Measurements from ENCODE around the gene TRIM14. TPM values are rescaled to one million over a fixed set of nuclear protein-coding genes. Genes with fewer than 3 reads are reported as not detected.
A peak's percentile ranks its signal among the peaks of the same experiment; 100 is the strongest.

The TRIM14 gene
- total and polyA plus RNA-seq, 2 of the 13 experiments (the other 11 are each of a cell fraction or from before 2014, with no cell fraction given) = 9.2 to 13.0 TPM

DNA sequence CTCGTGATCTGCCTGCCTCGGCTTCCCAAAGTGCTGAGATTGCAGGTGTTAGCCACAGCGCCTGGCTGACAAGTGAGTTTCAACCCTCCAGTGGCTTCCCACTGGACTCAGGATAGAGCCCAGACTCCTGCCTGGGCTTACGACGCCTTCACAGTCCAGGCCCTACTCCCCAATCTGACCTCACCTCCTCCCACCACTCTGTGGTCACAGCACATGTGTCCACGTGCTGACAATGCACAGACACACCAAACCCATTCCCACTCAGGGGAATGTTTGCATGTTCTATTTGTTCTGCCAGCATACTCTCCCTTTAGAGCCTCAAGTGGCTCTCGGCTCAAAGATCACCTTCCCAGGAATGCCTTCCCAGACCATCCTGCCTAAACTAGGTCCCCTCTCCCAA lies 31.1 kb upstream of the TRIM14 start (continued):
- TF ChIP-seq, protein P1, sequence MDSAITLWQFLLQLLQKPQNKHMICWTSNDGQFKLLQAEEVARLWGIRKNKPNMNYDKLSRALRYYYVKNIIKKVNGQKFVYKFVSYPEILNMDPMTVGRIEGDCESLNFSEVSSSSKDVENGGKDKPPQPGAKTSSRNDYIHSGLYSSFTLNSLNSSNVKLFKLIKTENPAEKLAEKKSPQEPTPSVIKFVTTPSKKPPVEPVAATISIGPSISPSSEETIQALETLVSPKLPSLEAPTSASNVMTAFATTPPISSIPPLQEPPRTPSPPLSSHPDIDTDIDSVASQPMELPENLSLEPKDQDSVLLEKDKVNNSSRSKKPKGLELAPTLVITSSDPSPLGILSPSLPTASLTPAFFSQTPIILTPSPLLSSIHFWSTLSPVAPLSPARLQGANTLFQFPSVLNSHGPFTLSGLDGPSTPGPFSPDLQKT (CRISPR knock-in tag; IDR thresholded peaks at IDR 0.05; ENCODE audit: borderline replicate concordance) = no peak
- TF ChIP-seq KLF12 (CRISPR knock-in tag; IDR thresholded peaks at IDR 0.05; ENCODE audit: borderline replicate concordance) (no peak), ZBTB1 (CRISPR knock-in tag; IDR thresholded peaks at IDR 0.05; ENCODE audit: borderline replicate concordance) (no peak), TAF15 (IDR thresholded peaks at IDR 0.05; ENCODE audit: low read depth, low read length, poor library complexity, severe bottlenecking) (no peak), ZNF780A (CRISPR knock-in tag; IDR thresholded peaks at IDR 0.05) (peak; percentile 87), ZNF256 (CRISPR knock-in tag; conservative IDR thresholded peaks at IDR 0.05) (no peak; the same call in 1 of the 2 replicates), EEA1 (CRISPR knock-in tag; IDR thresholded peaks at IDR 0.05; ENCODE audit: borderline replicate concordance) (no peak), KLF16 (CRISPR knock-in tag; IDR thresholded peaks at IDR 0.05) (peak in 1 of 2 experiments; percentile 58; a peak in 1 of 4 replicates), CBX5 (CRISPR knock-in tag; IDR thresholded peaks at IDR 0.05; ENCODE audit: borderline replicate concordance) (no peak), SNRNP70 (IDR thresholded peaks at IDR 0.05; ENCODE audit: low read depth, low read length) (no peak), TARDBP (CRISPR knock-in tag; IDR thresholded peaks at IDR 0.05) (no peak), TGIF2 (CRISPR knock-in tag; IDR thresholded peaks at IDR 0.05) (peak; percentile 41; the same call in 1 of the 2 replicates), ZKSCAN8 (CRISPR knock-in tag; IDR thresholded peaks at IDR 0.05; ENCODE audit: borderline replicate concordance) (no peak), ATF1 (CRISPR knock-in tag; IDR thresholded peaks at IDR 0.05) (no peak), ZNF605 (CRISPR knock-in tag; IDR thresholded peaks at IDR 0.05) (peak; percentile 54; the same call in 1 of the 2 replicates)
- TF ChIP-seq, protein P2, sequence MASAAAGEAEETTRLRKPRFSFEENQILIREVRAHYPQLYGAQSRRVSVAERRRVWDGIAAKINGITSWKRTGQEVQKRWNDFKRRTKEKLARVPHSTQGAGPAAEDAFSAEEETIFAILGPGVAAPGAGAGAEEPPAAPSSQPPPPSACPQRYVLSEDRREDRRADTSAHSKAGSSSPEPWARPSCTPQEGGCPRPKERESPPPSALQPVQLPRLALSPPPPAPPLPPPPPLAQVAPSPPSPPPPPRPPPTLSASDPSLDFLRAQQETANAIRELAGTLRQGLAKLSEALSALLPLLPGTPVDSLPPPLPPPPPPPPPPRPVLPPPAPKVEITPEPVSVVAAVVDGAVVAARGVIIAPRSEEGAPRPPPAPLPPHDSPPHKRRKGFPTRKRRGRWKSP (CRISPR knock-in tag; IDR thresholded peaks at IDR 0.05) = no peak
- TF ChIP-seq, protein P3, sequence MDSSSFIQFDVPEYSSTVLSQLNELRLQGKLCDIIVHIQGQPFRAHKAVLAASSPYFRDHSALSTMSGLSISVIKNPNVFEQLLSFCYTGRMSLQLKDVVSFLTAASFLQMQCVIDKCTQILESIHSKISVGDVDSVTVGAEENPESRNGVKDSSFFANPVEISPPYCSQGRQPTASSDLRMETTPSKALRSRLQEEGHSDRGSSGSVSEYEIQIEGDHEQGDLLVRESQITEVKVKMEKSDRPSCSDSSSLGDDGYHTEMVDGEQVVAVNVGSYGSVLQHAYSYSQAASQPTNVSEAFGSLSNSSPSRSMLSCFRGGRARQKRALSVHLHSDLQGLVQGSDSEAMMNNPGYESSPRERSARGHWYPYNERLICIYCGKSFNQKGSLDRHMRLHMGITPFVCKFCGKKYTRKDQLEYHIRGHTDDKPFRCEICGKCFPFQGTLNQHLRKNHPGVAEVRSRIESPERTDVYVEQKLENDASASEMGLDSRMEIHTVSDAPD (CRISPR knock-in tag; IDR thresholded peaks at IDR 0.05) = no peak
- TF ChIP-seq, protein P4, sequence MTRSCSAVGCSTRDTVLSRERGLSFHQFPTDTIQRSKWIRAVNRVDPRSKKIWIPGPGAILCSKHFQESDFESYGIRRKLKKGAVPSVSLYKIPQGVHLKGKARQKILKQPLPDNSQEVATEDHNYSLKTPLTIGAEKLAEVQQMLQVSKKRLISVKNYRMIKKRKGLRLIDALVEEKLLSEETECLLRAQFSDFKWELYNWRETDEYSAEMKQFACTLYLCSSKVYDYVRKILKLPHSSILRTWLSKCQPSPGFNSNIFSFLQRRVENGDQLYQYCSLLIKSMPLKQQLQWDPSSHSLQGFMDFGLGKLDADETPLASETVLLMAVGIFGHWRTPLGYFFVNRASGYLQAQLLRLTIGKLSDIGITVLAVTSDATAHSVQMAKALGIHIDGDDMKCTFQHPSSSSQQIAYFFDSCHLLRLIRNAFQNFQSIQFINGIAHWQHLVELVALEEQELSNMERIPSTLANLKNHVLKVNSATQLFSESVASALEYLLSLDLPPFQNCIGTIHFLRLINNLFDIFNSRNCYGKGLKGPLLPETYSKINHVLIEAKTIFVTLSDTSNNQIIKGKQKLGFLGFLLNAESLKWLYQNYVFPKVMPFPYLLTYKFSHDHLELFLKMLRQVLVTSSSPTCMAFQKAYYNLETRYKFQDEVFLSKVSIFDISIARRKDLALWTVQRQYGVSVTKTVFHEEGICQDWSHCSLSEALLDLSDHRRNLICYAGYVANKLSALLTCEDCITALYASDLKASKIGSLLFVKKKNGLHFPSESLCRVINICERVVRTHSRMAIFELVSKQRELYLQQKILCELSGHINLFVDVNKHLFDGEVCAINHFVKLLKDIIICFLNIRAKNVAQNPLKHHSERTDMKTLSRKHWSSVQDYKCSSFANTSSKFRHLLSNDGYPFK (CRISPR knock-in tag; IDR thresholded peaks at IDR 0.05; ENCODE audit: borderline replicate concordance) = no peak
- TF ChIP-seq, protein P5, sequence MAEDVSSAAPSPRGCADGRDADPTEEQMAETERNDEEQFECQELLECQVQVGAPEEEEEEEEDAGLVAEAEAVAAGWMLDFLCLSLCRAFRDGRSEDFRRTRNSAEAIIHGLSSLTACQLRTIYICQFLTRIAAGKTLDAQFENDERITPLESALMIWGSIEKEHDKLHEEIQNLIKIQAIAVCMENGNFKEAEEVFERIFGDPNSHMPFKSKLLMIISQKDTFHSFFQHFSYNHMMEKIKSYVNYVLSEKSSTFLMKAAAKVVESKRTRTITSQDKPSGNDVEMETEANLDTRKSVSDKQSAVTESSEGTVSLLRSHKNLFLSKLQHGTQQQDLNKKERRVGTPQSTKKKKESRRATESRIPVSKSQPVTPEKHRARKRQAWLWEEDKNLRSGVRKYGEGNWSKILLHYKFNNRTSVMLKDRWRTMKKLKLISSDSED (CRISPR knock-in tag; IDR thresholded peaks at IDR 0.05) = no peak
- TF ChIP-seq, protein P6, sequence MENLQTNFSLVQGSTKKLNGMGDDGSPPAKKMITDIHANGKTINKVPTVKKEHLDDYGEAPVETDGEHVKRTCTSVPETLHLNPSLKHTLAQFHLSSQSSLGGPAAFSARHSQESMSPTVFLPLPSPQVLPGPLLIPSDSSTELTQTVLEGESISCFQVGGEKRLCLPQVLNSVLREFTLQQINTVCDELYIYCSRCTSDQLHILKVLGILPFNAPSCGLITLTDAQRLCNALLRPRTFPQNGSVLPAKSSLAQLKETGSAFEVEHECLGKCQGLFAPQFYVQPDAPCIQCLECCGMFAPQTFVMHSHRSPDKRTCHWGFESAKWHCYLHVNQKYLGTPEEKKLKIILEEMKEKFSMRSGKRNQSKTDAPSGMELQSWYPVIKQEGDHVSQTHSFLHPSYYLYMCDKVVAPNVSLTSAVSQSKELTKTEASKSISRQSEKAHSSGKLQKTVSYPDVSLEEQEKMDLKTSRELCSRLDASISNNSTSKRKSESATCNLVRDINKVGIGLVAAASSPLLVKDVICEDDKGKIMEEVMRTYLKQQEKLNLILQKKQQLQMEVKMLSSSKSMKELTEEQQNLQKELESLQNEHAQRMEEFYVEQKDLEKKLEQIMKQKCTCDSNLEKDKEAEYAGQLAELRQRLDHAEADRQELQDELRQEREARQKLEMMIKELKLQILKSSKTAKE (CRISPR knock-in tag; IDR thresholded peaks at IDR 0.05; ENCODE audit: borderline replicate concordance) = 0 out of 2 replicates have a peak, but pooled peaks have one; percentile 31

Measured in HepG2 (cell line).